Heart right ventricle (tissue), 16 donors: ENCODE data around the gene REX1BD. TPM values are rescaled to one million over a fixed set of nuclear protein-coding genes. Genes with fewer than 3 reads are reported as not detected.
A peak's percentile ranks its signal among the peaks of the same experiment; 100 is the strongest.
"Not testable (repeated sequence)": the region's sequence is repeated elsewhere in the genome, so short reads cannot be mapped to it uniquely, and the experiment has no call there.

ENCODE experiments used
- ATAC-seq, 8 donors: fragments of 200-7000 bp; cut with Tn5 transposase; one replicate each; pipeline ENCODE4 v1.9.1; 2020; ENCODE audit warnings: mild to moderate bottlenecking in 8 of 8, moderate library complexity in 8 of 8, moderate number of reproducible peaks in 1 of 8
- DNase-seq, 2 donors: peaks; one replicate each; pipeline ENCODE4 v3.0.0-alpha.2; 2020
- H3K27ac ChIP-seq, 10 donors: fragments of 200-600 bp; sonication (generic) in 2 of 10; one replicate each; pipeline versions ENCODE4 v1.5.0 to v1.8.0; 2020 to 2022; ENCODE audit warnings: mild to moderate bottlenecking in 3 of 10
- H3K27me3 ChIP-seq, 7 donors: fragments of 200-600 bp; one replicate each; pipeline ENCODE4 v1.8.0; 2021 to 2022; ENCODE audit warnings: mild to moderate bottlenecking in 2 of 7
- H3K36me3 ChIP-seq, 9 donors: fragments of 200-600 bp; sonication (generic) in 1 of 9; one replicate each; pipeline versions ENCODE4 v1.5.0 to v1.8.0; 2020 to 2022; ENCODE audit warnings: mild to moderate bottlenecking in 2 of 9
- H3K4me1 ChIP-seq, 9 donors: fragments of 200-600 bp; sonication (generic) in 1 of 9; one replicate each; pipeline versions ENCODE4 v1.5.0 to v1.8.0; 2020 to 2022; ENCODE audit warnings: mild to moderate bottlenecking in 4 of 9
- H3K4me3 ChIP-seq, 10 donors: fragments of 200-600 bp; sonication (generic) in 2 of 10; one replicate each; pipeline versions ENCODE4 v1.5.0 to v1.8.0; 2020 to 2022; ENCODE audit warnings: mild to moderate bottlenecking in 7 of 10, moderate library complexity in 2 of 10
- H3K9me3 ChIP-seq, 11 donors: fragments of 200-600 bp in 10 of 11; sonication (generic) in 2 of 11; one replicate each; pipeline versions ENCODE4 v1.5.0 to v1.8.0; 2013 to 2022; ENCODE audit warnings: mild to moderate bottlenecking in 2 of 11, control low read depth in 1 of 11, moderate library complexity in 1 of 11
- CTCF ChIP-seq, 9 donors: fragments of 200-600 bp; sonication (generic) in 2 of 9; IDR thresholded peaks; one replicate each; pipeline versions ENCODE4 v1.5.0 to v1.8.0; 2021 to 2022; ENCODE audit warnings: antibody characterized with exemption in 9 of 9, mild to moderate bottlenecking in 5 of 9, moderate library complexity in 1 of 9
- WGBS, 2 donors: extraction: QIAGEN DNeasy Blood & Tissue Kit; methylation state at CpG; one replicate each; pipeline ENCODE4 v1.1.7; 2013; ENCODE audit warnings: inconsistent platforms in 1 of 2; 5-methylcytosine and 5-hydroxymethylcytosine counted together
- intact Hi-C, 10 donors: fragments of 100-400 bp; cut with DNase I; formaldehyde crosslinking; loops; one replicate each; pipeline versions ENCODE4 v1.11.1 to v1.14.2; 2022
- long read RNA-seq, 3 donors: library from polyadenylated mRNA; unstranded; transcript quantifications; one replicate each; pipeline ENCODE4 v2.0.0, GENCODE V29; 2020 to 2021
- polyA plus RNA-seq, 2 donors: library from polyadenylated mRNA; stranded (reverse); fragments of 200-250 nt; gene quantifications; one replicate each; pipeline ENCODE4 v1.2.3, GENCODE V29; 2013
- total RNA-seq, 10 donors: library from RNA; stranded (reverse); fragmentation: NEBNext Ultra II Directional in 3 of 10; extraction: Animal tissue kit (Norgen Biotek cat#: 25700) in 3 of 10; gene quantifications; one replicate each; pipeline versions ENCODE4 v1.2.1 to v1.2.4, GENCODE V29; 2021 to 2023
- donor health status: Arrhythmogenic right ventricular cardiomyopathy.
- donor health status: ischemic (EF 13 %, LVEDD 7.1; RV severe dilation, severe dysfunction).
- donor health status: healthy with polysubstance abuse.
- donor health status: DM: no; HTN: yes; CAD: no.
- donor health status: DM: no; HTN: no; CAD: no.
- donor health status: ischemic (EF 25% LVEDD 6.9; RV normal size, moderate dysfunction).
- donor health status: ischemic (EF 25% LVEDD 5.7; RV mildly dilated, moderate dysfunction).
- donor health status: healthy.
- donor health status: DM: yes; HTN: yes; CAD: no.
- donor health status: Ischemic cardiomyopathy.
- donor health status: ischemic (EF 35%, LVEDD 5.7; RV mildly dilated, moderate dysfunction).
- donor health status: nonischemic (EF 11% LVEDD 7.7; RV severe dilation, severe dysfunction).
- donor health status: DM: yes; HTN: yes; CAD: no.
- donor health status: PGD.
- donor health status: ischemic (EF 29% LVEDD 5.4; RV normal size, mild dysfunction).
- donor health status: nonischemic (EF 23%, LVEDD 6.1; RV moderate dilation, normal function).

Gene REX1BD
- 10 to 100 TPM; 63.4 to 96.3 (median 68.7) TPM for total RNA-seq
- 100 to 1,000 TPM in 1 of 2 donors, 10 to 100 TPM in 1; 58.5 to 107 TPM for polyA plus RNA-seq
- long read RNA-seq, donor 1, transcript REX1BD-202 (5 exons, 702 nt) = minor isoform, 13 of 106 reads
- long read RNA-seq, donor 1, transcript REX1BD-205 (4 exons, 1,081 nt) = minor isoform, 15 of 106 reads
- long read RNA-seq, donor 1, transcript REX1BD-201 (5 exons, 839 nt) = major isoform, 33 of 106 reads
- long read RNA-seq, donor 1, partial matches to known transcripts = 38 of 106 reads
- long read RNA-seq, donor 1, other reads (novel, unspliced or antisense) = 4 of 106 reads
- long read RNA-seq, donor 2, transcript REX1BD-205 (4 exons, 1,081 nt) = minor isoform, 11 of 135 reads
- long read RNA-seq, donor 2, transcript REX1BD-201 (5 exons, 839 nt) = major isoform, 33 of 135 reads
- long read RNA-seq, donor 2, transcript REX1BD-203 (1 exons, 2,465 nt) = minor isoform, 24 of 135 reads
- long read RNA-seq, donor 2, transcript REX1BD-202 (5 exons, 702 nt) = minor isoform, 16 of 135 reads
- long read RNA-seq, donor 2, partial matches to known transcripts = 47 of 135 reads
- long read RNA-seq, donor 2, other reads (novel, unspliced or antisense) = 2 of 135 reads
- long read RNA-seq, donor 3, transcript REX1BD-201 (5 exons, 839 nt) = minor isoform, 7 of 42 reads
- long read RNA-seq, donor 3, transcript REX1BD-205 (4 exons, 1,081 nt) = major isoform, 23 of 42 reads
- long read RNA-seq, donor 3, partial matches to known transcripts = 4 of 42 reads
- long read RNA-seq, donor 3, other reads (novel, unspliced or antisense) = 2 of 42 reads

GRCh38 chr19:18588611-18589379 lies at the start of gene REX1BD:
Gene REX1BD (plus strand): TSS chr19:18588798. CDS start chr19:18588802, 4 bp downstream.
- peaks cover 0 to 46% (median 23%) of the 10 kb centered on the region in 9 donors for H3K4me1 ChIP-seq
- peak; percentile 87 to 95 (median 94) for ATAC-seq
- peak within 1 kb of the TSS; percentile 55 to 97 (median 92) for H3K27ac ChIP-seq
- H3K4me3 ChIP-seq = peak within 1 kb of the TSS; percentile 63 to 95 (median 86)
- H3K27me3 ChIP-seq = no peaks in the 10 kb centered on the region
- TF ChIP-seq CTCF (IDR thresholded peaks at IDR 0.05) = peak; percentile 83 to 98 (median 92)
- intact Hi-C loops = no loop called here
- whole genome bisulfite sequencing, 2 donors = 0 to 1% methylated on average over 64 to 72 of the region's 72 CpGs
- H3K36me3 ChIP-seq = peaks cover 0 to 23% (median 5%) of the 10 kb centered on the region in 9 donors
- H3K9me3 ChIP-seq = no peaks in the 10 kb centered on the region
- DNase-seq = peak; percentile 88 to 89

GRCh38 chr19:18539372-18539771 lies 49.2 kb upstream of the REX1BD start:
- peaks cover 8 to 17% (median 16%) of the 10 kb centered on the region in 9 donors for H3K4me1 ChIP-seq

GRCh38 chr19:18540200-18540599 lies 48.4 kb upstream of the REX1BD start:
- DNase-seq, H3K27me3 ChIP-seq, intact Hi-C loops, H3K9me3 ChIP-seq, ATAC-seq, H3K27ac ChIP-seq, H3K4me3 ChIP-seq: not testable (repeated sequence)
- peaks cover 0 to 64% (median 45%) of the 10 kb centered on the region in 9 donors for H3K36me3 ChIP-seq
- peaks cover 8 to 20% (median 16%) of the 10 kb centered on the region in 9 donors for H3K4me1 ChIP-seq
- WGBS, 2 donors = 97 to 100% methylated on average over 1 of the region's 1 CpG

More at GRCh38 chr19:18539372-18539771, 49.2 kb upstream of the REX1BD start:
- Histone ChIP-seq H3K4me3 (no peak overlapping the region), H3K27me3 (no peaks in the 10 kb centered on the region), H3K9me3 (no peaks in the 10 kb centered on the region), H3K27ac (no peak overlapping the region), H3K36me3 (peaks cover 0 to 72% (median 45%) of the 10 kb centered on the region in 9 donors)
- 96% methylated on average over 19 of the region's 19 CpGs for WGBS, 2 donors
- DNase-seq (no peak), ATAC-seq (no peak)
- TF ChIP-seq CTCF (IDR thresholded peaks at IDR 0.05) = no peak
- intact Hi-C loops = no loop called here

- intact Hi-C loops = no loop called here
- Histone ChIP-seq H3K4me3 (peak overlapping the region in 1 of 10 donors; percentile 67), H3K36me3 (peaks cover 0 to 52% (median 36%) of the 10 kb centered on the region in 9 donors), H3K9me3 (no peaks in the 10 kb centered on the region), H3K27me3 (no peaks in the 10 kb centered on the region), H3K4me1 (peaks cover 8 to 20% (median 16%) of the 10 kb centered on the region in 9 donors), H3K27ac (peak overlapping the region in 2 of 10 donors; percentile 93 to 94)
- DNase-seq (no peak), ATAC-seq (no peak)
- 82 to 85% methylated on average over 21 of the region's 21 CpGs for WGBS, 2 donors
- TF ChIP-seq CTCF (IDR thresholded peaks at IDR 0.05) = no peak
These were observed 47.2 kb upstream of the REX1BD start for GRCh38 chr19:18541258-18541991.
